ENCODE measurements around the gene DVL1. TPM values are rescaled to one million over a fixed set of nuclear protein-coding genes. Genes with fewer than 3 reads are reported as not detected.
A peak's percentile ranks its signal among the peaks of the same experiment; 100 is the strongest.

The DVL1 gene
- total and polyA plus RNA-seq, 12 donors = 64.7 to 153 (median 79.7) TPM

DNA sequence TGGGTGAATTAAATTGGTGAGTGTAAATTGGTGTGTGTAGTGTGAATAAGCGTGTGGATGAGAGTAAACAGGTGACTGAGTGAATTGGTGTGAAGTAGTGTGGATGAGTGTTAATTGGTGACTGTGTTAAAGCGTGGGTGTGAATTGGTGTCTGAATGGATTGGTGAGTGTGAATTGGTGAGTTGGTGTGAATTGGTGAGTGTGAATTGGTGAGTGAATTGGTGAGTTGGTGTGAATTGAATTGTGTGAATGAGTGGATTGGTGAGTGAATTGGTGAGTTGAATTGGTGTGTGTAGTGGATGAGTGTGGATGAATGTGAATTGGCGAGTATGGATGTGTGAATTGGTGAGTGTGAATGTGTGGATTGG lies 17.5 kb upstream of the DVL1 start:
- Histone ChIP-seq H3K4me3 (no peak overlapping the region), H3K27ac (no peak overlapping the region), H3K36me3 (no peaks in the 10 kb centered on the region), H3K4me1 (peaks cover under 1 to 13% (median 6%) of the 10 kb centered on the region in 9 donors), H3K9me3 (peaks cover 0 to 4% (median 0%) of the 10 kb centered on the region in 11 donors), H3K27me3 (peaks cover 0 to 14% (median 0%) of the 10 kb centered on the region in 7 donors)
- intact Hi-C loops (cut with DNase I) = no loop called here
- DNase-seq (no peak), ATAC-seq (no peak)
- 95 to 99% methylated on average over 3 of the region's 3 CpGs for WGBS, 2 donors
- TF ChIP-seq, protein P1, sequence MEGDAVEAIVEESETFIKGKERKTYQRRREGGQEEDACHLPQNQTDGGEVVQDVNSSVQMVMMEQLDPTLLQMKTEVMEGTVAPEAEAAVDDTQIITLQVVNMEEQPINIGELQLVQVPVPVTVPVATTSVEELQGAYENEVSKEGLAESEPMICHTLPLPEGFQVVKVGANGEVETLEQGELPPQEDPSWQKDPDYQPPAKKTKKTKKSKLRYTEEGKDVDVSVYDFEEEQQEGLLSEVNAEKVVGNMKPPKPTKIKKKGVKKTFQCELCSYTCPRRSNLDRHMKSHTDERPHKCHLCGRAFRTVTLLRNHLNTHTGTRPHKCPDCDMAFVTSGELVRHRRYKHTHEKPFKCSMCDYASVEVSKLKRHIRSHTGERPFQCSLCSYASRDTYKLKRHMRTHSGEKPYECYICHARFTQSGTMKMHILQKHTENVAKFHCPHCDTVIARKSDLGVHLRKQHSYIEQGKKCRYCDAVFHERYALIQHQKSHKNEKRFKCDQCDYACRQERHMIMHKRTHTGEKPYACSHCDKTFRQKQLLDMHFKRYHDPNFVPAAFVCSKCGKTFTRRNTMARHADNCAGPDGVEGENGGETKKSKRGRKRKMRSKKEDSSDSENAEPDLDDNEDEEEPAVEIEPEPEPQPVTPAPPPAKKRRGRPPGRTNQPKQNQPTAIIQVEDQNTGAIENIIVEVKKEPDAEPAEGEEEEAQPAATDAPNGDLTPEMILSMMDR (IDR thresholded peaks at IDR 0.05) = no peak

DNA sequence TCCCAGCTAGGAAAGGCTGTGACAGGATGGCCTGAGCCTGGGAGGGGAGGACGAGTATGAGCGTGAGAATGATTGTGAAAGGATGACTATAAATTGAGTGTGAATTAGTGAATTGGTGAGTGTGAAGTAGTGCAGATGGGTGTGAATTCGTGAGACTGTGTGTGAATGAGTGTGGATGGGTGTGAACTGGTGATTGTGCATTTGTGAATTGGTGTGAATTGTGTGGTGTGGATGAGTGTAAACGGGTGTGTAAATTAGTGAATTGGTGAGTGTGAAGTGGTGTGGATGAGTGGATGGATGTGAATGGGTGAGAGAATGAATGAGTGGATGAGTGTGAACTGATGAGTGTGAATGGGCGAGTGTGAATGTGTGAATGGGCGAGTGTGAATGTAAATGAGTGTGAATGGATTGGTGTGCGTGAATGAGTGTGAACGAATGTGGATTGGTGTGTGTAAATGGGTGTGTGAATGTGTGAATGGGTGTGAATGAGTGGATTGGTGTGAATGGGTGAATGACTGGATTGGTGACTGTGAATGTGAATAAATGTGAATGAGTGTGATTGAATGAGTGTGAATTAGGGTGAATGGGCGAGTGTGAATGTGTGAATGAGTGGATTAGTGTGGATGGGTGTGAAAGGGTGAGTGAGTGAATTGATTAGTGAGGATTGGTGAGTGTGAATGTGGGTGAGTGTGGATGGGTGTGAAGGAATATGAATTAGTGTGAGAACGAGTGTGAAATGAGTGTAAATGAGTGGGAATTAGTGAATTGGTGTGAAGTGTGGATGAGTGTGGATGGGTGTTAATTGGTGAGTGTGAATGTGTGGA lies 16.9 kb upstream of the DVL1 start:
- DNase-seq = no peak

DNA sequence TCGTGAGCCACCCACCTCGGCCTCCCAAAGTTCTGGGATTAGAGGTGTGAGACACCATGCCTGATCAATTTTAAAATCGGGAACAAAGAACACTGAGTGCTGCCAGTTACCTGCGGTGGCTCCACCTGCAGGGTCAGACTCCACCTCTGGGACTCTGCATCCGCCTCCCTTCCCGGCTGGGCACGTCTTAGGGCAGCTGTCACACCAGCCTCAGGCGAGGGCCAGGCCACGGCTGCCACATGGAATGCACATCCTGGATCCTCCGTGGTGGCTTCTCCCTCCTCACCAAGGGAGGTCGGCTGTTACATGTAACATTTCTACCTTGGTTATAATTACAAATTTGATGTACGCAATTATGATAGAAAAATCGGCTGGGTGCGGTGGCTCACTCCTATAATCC lies 15.0 kb upstream of the DVL1 start:
- H3K36me3 ChIP-seq = no peaks in the 10 kb centered on the region
- intact Hi-C loops (cut with DNase I) = no loop called here
- TF ChIP-seq, protein P1 (IDR thresholded peaks at IDR 0.05) = no peak
- no peak overlapping the region for H3K27ac ChIP-seq
- DNase-seq (no peak), ATAC-seq (no peak)
- peaks cover 0 to 27% (median 8%) of the 10 kb centered on the region in 9 donors for H3K4me1 ChIP-seq
- peaks cover 0 to 36% (median 4%) of the 10 kb centered on the region in 7 donors for H3K27me3 ChIP-seq
- WGBS, 2 donors = 77 to 83% methylated on average over 14 of the region's 14 CpGs
- no peak overlapping the region for H3K4me3 ChIP-seq
- peaks cover 0 to 4% (median 0%) of the 10 kb centered on the region in 11 donors for H3K9me3 ChIP-seq

More for the DNA sequence above, 16.9 kb upstream of the DVL1 start:
- no peak overlapping the region for H3K4me3 ChIP-seq
- peaks cover 0 to 20% (median 0%) of the 10 kb centered on the region in 7 donors for H3K27me3 ChIP-seq
- H3K4me1 ChIP-seq = peaks cover 0 to 13% (median 8%) of the 10 kb centered on the region in 9 donors
- intact Hi-C loops (cut with DNase I) = no loop called here
- peaks cover 0 to 4% (median 0%) of the 10 kb centered on the region in 11 donors for H3K9me3 ChIP-seq
- no peak overlapping the region for H3K27ac ChIP-seq
- WGBS, 2 donors = 82 to 89% methylated on average over 10 of the region's 10 CpGs
- no peaks in the 10 kb centered on the region for H3K36me3 ChIP-seq
- ATAC-seq = no peak
- TF ChIP-seq, protein P1 (IDR thresholded peaks at IDR 0.05) = no peak

DNA sequence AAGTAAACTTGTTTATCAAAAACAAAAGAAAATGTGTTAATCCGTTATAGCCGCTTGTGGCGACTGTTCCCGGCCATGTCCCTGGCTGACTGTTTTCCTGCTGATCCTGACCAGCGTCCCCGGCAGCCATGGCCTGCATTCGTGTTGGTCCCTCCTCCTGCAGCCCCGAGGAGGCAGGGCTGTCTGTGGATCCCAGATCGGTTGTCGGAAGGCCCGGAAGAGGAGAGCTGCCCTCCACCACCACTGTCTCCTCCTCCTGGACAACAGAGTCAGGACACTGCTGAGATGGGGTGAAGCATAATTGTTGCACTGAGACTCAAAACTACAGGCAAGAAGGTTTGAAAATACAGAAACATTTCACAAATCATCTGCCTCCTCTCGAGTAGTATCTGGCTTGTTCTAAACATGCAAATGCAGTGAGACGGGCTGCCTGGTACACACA lies 12.8 kb upstream of the DVL1 start:
- peaks cover 0 to 36% (median 9%) of the 10 kb centered on the region in 9 donors for H3K4me1 ChIP-seq
- peaks cover 0 to 59% (median 20%) of the 10 kb centered on the region in 7 donors for H3K27me3 ChIP-seq
- DNase-seq (peak; percentile 38 to 58), ATAC-seq (peak in 2 of 8 donors; percentile 18 to 28)
- WGBS, 2 donors = 21 to 22% methylated on average over 13 of the region's 13 CpGs
- H3K27ac ChIP-seq = peak overlapping the region; percentile 7 to 93 (median 54)
- intact Hi-C loops (cut with DNase I) = no loop called here
- TF ChIP-seq, protein P1 (IDR thresholded peaks at IDR 0.05) = peak in 2 of 9 donors; percentile 14 to 24
- H3K36me3 ChIP-seq = no peaks in the 10 kb centered on the region
- no peak overlapping the region for H3K4me3 ChIP-seq
- peaks cover 0 to 4% (median 0%) of the 10 kb centered on the region in 11 donors for H3K9me3 ChIP-seq
